ENCODE measurements around the gene GPR171. TPM values are rescaled to one million over a fixed set of nuclear protein-coding genes. Genes with fewer than 3 reads are reported as not detected.

GPR171 gene
- total and polyA plus RNA-seq, 2 donors (not counting 1 experiment from before 2014, with no cell fraction given): not detected

DNA sequence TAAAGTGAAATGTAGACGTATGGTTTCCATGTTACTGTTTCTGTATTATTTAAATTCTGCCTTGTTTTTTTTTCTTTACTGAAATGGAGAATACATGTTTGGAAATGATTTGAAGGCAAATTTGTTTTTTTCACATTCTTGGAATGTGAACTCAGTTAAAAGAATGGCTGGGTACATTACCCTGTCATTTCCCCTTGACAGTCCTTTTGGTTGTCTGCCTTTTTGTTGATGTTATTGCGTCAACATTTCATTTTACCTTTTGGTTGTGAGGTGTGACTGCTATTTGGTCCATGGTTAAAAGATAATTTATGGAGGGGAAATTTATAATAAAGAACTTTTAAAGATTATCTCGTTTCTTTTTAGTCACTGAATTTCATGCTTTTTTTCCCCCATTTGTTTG, 3.2 kb upstream of the GPR171 start:
- H3K9me3 ChIP-seq (ENCODE audit: control insufficient read depth, insufficient read depth, low read depth, low read length): no peaks in the 10 kb centered on the region
- H3K27ac ChIP-seq (ENCODE audit: insufficient read depth, low read length): no peak overlapping the region
- H2AFZ ChIP-seq (ENCODE audit: low read length): no peak overlapping the region
- no peaks in the 10 kb centered on the region for H3K79me2 ChIP-seq (ENCODE audit: control insufficient read depth, insufficient read depth, low read length)
- H3K4me1 ChIP-seq (ENCODE audit: control insufficient read depth, extremely low read depth, insufficient read depth, low read length): peaks cover 3% of the 10 kb centered on the region
- no peaks in the 10 kb centered on the region for H3K36me3 ChIP-seq (ENCODE audit: control insufficient read depth, insufficient read depth, low read length)
- no peak overlapping the region for H3K4me3 ChIP-seq (replicated peaks in 1 of 4; ENCODE audit: control extremely low read depth in 1 of 4, insufficient read depth in 1 of 4, low read depth in 3 of 4, low read length in 4 of 4)
- no peaks in the 10 kb centered on the region for H4K20me1 ChIP-seq (ENCODE audit: control insufficient read depth, extremely low read depth, insufficient read depth, low read length)
- TF ChIP-seq EZH2 (IDR thresholded peaks at IDR 0.05; ENCODE audit: low read length, missing control alignments): no peak
- TF ChIP-seq, protein P1, sequence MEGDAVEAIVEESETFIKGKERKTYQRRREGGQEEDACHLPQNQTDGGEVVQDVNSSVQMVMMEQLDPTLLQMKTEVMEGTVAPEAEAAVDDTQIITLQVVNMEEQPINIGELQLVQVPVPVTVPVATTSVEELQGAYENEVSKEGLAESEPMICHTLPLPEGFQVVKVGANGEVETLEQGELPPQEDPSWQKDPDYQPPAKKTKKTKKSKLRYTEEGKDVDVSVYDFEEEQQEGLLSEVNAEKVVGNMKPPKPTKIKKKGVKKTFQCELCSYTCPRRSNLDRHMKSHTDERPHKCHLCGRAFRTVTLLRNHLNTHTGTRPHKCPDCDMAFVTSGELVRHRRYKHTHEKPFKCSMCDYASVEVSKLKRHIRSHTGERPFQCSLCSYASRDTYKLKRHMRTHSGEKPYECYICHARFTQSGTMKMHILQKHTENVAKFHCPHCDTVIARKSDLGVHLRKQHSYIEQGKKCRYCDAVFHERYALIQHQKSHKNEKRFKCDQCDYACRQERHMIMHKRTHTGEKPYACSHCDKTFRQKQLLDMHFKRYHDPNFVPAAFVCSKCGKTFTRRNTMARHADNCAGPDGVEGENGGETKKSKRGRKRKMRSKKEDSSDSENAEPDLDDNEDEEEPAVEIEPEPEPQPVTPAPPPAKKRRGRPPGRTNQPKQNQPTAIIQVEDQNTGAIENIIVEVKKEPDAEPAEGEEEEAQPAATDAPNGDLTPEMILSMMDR (conservative IDR thresholded peaks at IDR 0.05 in 1 of 2, IDR thresholded peaks at IDR 0.05 in 1 of 2; ENCODE audit: low read depth in 1 of 2, low read length in 2 of 2): no peak
- H3K9ac ChIP-seq (ENCODE audit: insufficient read depth, low read length): no peak overlapping the region
- no peaks in the 10 kb centered on the region for H3K27me3 ChIP-seq (ENCODE audit: control insufficient read depth, insufficient read depth, low read length)
- DNase-seq (ENCODE audit: low read depth in 2 of 2): no peak
- H3K4me2 ChIP-seq (ENCODE audit: extremely low read depth, insufficient read depth, low read length): no peak overlapping the region

DNA sequence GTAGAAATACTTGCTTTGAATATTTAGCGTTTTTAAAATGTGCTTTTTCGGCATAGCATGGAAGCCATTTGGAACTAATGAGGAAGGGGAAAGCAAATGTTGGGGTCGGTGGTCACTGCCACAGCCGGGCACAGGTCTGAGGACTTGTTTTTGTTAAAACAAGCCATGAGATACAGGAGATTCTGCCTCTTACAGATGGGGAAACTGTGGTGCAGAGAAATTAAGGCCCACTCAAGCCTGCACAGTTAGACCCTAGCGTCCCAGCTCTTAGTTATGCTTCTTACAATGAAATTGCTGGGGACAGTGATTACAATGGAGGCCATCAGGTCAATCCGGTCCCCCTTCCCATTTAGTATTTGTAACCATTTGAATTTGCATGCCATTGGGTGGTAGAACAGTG, 2.5 kb upstream of the GPR171 start:
- Histone ChIP-seq H3K9me3 (ENCODE audit: control insufficient read depth, insufficient read depth, low read depth, low read length) (no peaks in the 10 kb centered on the region), H3K36me3 (ENCODE audit: control insufficient read depth, insufficient read depth, low read length) (no peaks in the 10 kb centered on the region), H3K79me2 (ENCODE audit: control insufficient read depth, insufficient read depth, low read length) (no peaks in the 10 kb centered on the region), H3K4me1 (ENCODE audit: control insufficient read depth, extremely low read depth, insufficient read depth, low read length) (no peaks in the 10 kb centered on the region), H3K27ac (ENCODE audit: insufficient read depth, low read length) (no peak overlapping the region), H3K27me3 (ENCODE audit: control insufficient read depth, insufficient read depth, low read length) (no peaks in the 10 kb centered on the region), H3K9ac (ENCODE audit: insufficient read depth, low read length) (no peak overlapping the region), H3K4me3 (replicated peaks in 1 of 4; ENCODE audit: control extremely low read depth in 1 of 4, insufficient read depth in 1 of 4, low read depth in 3 of 4, low read length in 4 of 4) (no peak overlapping the region), H4K20me1 (ENCODE audit: control insufficient read depth, extremely low read depth, insufficient read depth, low read length) (no peaks in the 10 kb centered on the region), H3K4me2 (ENCODE audit: extremely low read depth, insufficient read depth, low read length) (no peak overlapping the region), H2AFZ (ENCODE audit: low read length) (no peak overlapping the region)
- DNase-seq (ENCODE audit: low read depth in 2 of 2): no peak
- TF ChIP-seq, protein P1 (conservative IDR thresholded peaks at IDR 0.05 in 1 of 2, IDR thresholded peaks at IDR 0.05 in 1 of 2; ENCODE audit: low read depth in 1 of 2, low read length in 2 of 2): no peak
- no peak for TF ChIP-seq EZH2 (IDR thresholded peaks at IDR 0.05; ENCODE audit: low read length, missing control alignments)

- Histone ChIP-seq H3K4me1 (ENCODE audit: control insufficient read depth, extremely low read depth, insufficient read depth, low read length) (no peaks in the 10 kb centered on the region), H3K9ac (ENCODE audit: insufficient read depth, low read length) (no peak overlapping the region), H3K4me3 (replicated peaks in 1 of 4; ENCODE audit: control extremely low read depth in 1 of 4, insufficient read depth in 1 of 4, low read depth in 3 of 4, low read length in 4 of 4) (no peak overlapping the region), H3K9me3 (ENCODE audit: control insufficient read depth, insufficient read depth, low read depth, low read length) (no peaks in the 10 kb centered on the region), H4K20me1 (ENCODE audit: control insufficient read depth, extremely low read depth, insufficient read depth, low read length) (no peaks in the 10 kb centered on the region), H3K79me2 (ENCODE audit: control insufficient read depth, insufficient read depth, low read length) (no peaks in the 10 kb centered on the region), H3K4me2 (ENCODE audit: extremely low read depth, insufficient read depth, low read length) (no peak overlapping the region), H3K27me3 (ENCODE audit: control insufficient read depth, insufficient read depth, low read length) (no peaks in the 10 kb centered on the region), H3K36me3 (ENCODE audit: control insufficient read depth, insufficient read depth, low read length) (no peaks in the 10 kb centered on the region), H2AFZ (ENCODE audit: low read length) (no peak overlapping the region), H3K27ac (ENCODE audit: insufficient read depth, low read length) (no peak overlapping the region)
- no peak for DNase-seq (ENCODE audit: low read depth in 2 of 2)
- TF ChIP-seq EZH2 (IDR thresholded peaks at IDR 0.05; ENCODE audit: low read length, missing control alignments): no peak
- TF ChIP-seq, protein P1 (conservative IDR thresholded peaks at IDR 0.05 in 1 of 2, IDR thresholded peaks at IDR 0.05 in 1 of 2; ENCODE audit: low read depth in 1 of 2, low read length in 2 of 2): no peak
These were observed 1.8 kb upstream of the GPR171 start for GRCh38 chr3:151204530-151205402.

Measured in fibroblast of lung (primary cell).